ENCODE measurements around the gene PRKCB.

The PRKCB gene

DNA sequence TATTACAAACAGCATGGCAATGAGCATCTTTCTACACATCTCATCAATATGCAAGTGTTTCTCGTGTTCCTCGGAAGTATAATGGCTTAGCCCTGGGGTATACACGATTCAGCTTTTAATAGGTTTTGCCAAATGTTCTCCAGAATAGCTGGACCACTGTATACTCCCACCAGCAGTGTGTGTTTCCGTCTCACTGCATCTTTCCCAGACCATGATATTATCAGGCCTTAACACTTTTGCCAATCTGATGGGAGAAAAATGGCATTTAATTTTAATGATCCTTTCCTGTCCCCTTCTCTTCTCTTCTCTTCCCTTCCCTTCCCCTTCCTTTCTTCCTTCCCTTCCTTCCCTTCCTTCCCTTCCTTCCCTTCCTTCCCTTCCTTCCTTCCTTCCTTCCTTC lies 30.8 kb downstream of the PRKCB start:
- no peak for DNase-seq (ENCODE audit: low read depth)

- no peak for DNase-seq (ENCODE audit: low read depth)
Observed at GRCh38 chr16:23867566-23867965, 31.8 kb downstream of the PRKCB start.

DNA sequence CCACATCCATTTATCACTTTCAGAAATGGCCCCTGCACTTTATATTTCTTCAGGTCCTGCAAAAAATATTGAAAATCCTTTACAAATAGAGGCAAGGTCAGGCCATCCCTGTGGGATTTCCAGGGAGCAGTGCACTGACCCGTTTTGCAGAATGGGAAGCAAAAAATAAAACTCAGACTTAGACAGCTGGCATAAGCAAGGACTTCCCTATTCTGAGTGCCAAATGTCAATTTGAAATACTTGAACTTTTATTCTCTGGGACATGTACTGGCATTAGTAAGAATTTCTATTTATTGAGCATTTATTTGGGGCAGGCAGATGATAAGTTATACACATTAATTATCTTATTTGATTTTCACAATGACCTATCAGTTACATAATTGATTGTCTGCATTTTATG lies 32.4 kb downstream of the PRKCB start:
- DNase-seq (ENCODE audit: low read depth) = no peak

- no peak for DNase-seq (ENCODE audit: low read depth)
Observed at GRCh38 chr16:23869052-23869451, 33.3 kb downstream of the PRKCB start.

DNA sequence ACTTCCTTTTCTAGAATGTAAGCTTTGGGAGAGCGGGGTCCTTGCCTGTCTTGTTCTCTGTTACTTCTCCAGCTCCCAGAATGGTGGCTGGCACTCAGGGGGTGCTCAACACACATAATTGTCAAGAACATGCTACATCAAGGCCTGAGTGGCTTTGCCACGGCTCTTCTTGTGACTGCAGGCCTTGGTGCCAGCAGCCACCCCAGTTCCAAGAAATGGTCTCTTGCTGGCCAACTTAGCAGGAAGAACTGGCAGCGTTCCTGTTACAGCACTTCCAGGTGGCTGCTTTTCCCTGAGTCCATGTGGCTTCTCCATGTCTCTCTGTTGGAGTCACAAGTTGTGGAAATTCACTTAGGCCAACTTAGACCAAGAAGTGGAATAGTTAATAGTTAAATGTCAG lies 36.1 kb downstream of the PRKCB start:
- DNase-seq (ENCODE audit: low read depth) = no peak

DNA sequence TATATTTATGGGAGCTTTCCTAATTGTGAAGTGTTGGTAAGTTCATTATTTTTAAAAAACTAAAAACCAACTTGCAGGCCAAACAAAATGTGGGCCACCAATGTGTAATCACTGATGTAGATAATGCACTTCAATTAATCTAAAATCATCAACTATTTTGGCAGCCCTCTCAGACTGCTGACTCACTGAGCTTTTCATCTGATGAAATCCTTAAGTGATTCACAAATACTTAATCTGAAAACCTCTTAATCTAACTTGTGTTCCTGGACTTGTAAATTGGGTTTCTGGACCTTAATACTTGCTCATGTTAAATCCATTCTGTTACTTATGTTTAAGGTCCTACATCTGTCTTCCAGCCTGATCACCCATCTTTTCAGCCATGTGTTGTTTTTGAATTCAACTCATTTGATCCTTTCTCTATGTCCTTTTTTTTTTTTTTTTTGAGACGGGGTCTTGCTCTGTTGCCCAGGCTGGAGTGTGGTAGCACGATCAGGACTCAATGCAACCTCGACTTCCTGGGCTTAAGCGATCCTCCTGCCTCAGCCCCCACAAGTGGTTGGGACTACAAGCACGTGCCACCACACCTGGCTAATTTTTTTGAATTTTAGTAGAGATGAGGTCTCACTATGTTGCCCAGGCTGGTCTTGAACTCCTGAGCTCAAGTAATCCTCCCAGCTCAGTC lies 39.0 kb downstream of the PRKCB start:
- no peak for DNase-seq (ENCODE audit: low read depth)

DNA sequence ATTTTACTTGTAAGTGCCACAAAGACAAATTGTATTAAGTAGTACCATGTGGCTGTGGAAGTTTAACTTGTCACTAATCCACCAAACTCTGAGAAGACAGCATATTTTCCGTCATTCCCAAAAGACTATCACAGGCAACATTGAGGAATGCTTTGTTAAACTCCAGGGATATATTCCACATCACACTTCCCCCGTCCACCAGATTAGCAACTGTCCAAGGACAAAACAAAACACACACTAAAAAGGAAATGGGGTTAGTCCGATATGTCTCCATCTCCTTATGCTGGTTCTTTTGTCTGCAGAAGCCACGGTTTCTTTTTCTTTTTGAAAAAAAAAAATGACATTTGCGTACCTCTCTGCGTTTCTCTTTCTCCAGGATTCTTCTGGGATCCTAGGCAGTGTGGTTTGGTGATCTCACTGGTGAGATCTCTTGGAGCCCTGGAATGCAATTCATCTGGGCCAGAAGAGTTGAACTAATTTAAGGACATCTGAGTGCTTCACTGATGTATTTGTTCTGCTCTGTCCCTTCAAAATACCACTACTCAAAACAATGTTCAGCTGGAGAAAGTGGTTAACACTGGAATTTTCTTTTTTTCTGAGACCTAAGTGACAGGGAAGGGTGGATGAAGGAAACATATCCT lies 40.6 kb downstream of the PRKCB start:
- no peak for DNase-seq (ENCODE audit: low read depth)

DNA sequence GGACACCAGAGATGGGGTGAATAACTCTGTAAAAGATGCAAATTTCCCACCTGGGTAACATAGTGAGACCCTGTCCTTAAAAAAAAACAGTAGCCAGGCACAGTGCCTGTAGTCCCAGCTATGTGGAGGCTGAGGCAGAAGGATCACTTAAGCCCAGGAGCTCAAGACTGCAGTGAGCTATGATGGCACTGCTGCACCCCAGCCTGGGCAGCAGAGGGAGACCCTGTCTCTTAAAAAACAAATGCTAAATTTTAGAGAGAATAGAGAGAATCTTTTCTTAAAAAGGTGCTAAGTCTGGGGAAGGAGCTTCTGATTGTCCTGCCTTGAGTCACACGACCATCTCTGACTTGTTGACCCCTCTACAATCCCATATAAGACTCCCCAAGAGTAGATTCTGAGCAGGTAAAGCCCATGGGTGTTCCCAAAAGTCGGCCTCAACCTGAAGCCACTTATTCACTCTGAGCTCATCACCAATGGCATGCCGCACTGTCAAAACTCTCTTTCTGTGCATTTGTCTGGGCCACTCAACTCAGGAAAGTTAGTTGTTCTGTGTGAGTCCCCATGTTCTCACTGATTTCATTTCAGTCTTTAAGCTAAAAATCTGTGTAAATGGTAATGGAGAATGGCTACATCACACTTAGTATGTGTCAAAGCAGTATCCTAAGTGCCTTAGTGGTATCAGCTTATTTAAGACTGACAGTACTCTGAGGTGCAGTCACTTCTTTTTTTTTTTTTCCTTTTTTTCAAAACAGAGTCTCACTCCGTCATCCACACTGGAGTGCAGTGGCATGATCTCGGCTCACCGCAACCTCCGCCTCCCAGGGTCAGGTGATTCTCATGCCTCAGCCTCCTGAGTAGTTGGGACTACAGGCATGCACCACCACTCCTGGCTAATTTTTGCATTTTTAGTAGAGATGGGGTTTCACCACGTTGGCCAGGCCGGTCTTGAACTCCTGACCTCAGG lies 41.6 kb downstream of the PRKCB start:
- no peak for DNase-seq (ENCODE audit: low read depth)

- no peak for DNase-seq (ENCODE audit: low read depth)
Observed at GRCh38 chr16:23879735-23880373, 44.1 kb downstream of the PRKCB start.

GRCh38 chr16:23889189-23889588 lies 53.4 kb downstream of the PRKCB start:
- no peak for DNase-seq (ENCODE audit: low read depth)

DNA sequence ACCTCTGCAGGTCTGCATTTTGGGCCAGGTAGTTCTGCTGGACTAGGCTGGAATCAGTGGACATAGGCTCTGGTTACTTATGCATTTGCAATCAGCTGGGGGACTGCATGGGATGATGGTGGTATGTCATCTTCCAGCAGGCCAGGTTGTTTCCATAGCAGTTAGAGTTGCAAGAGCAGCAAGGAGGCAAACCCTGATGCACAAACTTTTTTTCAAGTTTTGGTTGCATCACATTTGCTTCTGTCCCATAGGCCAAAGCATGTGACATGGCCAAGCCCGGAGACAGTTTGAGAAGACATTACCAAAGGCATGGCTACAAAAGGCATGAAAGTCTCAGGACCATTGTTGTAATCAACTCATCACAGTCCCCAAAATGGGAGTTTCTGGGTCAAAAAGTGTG lies 58.2 kb downstream of the PRKCB start:
- no peak for DNase-seq (ENCODE audit: low read depth)

DNA sequence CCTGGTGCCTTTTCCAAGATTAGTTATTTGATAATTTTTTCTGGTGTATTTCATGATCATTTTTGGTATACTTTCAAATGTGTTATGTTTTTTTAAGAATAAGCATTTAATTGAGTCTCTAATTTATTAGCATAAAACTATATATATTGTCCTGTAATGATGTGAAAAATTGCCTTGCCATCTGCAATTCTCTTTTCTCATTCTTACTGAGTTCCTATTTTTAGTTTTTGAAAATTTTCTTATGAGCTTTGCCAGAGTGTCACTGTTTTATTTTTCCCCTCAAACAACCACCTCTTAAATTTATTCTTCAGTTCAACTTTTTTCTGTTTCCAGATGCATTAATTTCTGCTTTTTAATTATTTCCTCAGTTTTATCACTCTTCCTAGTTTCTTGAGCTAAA lies 59.3 kb downstream of the PRKCB start:
- no peak for DNase-seq (ENCODE audit: low read depth)

- DNase-seq (ENCODE audit: low read depth) = no peak
Observed at GRCh38 chr16:23896832-23897821, 61.3 kb downstream of the PRKCB start.

DNA sequence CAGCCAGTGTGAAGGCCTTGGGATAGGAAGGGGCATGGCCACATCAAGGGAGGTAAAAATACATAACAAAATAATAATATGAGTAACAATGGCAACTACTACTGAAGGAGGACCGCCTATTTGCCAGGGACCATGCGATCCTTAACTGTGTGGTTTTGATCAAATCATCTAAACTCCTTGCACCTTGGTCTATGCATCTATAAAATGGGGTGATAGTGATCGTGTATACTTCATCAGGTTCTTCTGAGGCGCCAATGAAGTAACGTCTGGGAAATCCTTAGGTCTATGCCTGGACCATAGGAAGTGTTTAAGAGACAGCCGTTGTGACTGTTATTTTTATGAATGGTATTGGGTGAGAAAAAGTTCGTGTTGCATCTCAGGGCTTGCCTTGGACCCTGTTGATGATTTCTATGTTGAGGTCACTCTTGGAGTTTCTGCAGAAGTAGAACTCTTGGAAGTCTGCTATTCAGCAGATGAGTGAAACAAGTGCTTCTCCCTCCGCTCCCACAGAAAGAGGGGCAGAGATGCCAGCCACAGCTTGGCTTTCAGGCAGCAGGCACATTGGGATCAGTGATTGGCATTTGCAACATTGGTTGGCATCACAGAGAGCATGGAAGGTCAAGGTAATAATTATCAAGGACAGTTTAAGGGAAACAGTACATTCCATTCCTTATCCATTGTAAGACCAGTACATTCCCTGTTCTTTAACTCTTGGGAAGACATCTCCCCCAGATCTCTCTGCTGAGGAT lies 63.1 kb downstream of the PRKCB start:
- no peak for DNase-seq (ENCODE audit: low read depth)

GRCh38 chr16:23899869-23900268 lies 64.1 kb downstream of the PRKCB start:
- no peak for DNase-seq (ENCODE audit: low read depth)

GRCh38 chr16:23900480-23901177 lies 64.8 kb downstream of the PRKCB start:
- DNase-seq (ENCODE audit: low read depth) = no peak

- DNase-seq (ENCODE audit: low read depth) = no peak
Observed at GRCh38 chr16:23901178-23902033, 65.6 kb downstream of the PRKCB start.

GRCh38 chr16:23902034-23902747 lies 66.4 kb downstream of the PRKCB start:
- DNase-seq (ENCODE audit: low read depth) = no peak

Data from HS-27A (cell line).